WTC11 (cell line): Measurements from ENCODE around the gene PSMG4. TPM values are rescaled to one million over a fixed set of nuclear protein-coding genes. Genes with fewer than 3 reads are reported as not detected.

Source experiments
- ATAC-seq: fragments of 200-7000 bp; cut with Tn5 transposase; 2 replicates; pipeline ENCODE4 v1.10.0; 2021; ENCODE audit warnings: mild to moderate bottlenecking, moderate library complexity
- CTCF ChIA-PET: fragments of 300-600 bp; sonication (Branson Sonifier 250); formaldehyde crosslinking; loops from one replicate; lab custom pipeline; 2021; ENCODE audit warnings: antibody characterized with exemption; lab: Charles Lee
- POLR2A ChIA-PET: fragments of 350-600 bp; sonication (Branson Sonifier 250); formaldehyde crosslinking; loops from one replicate; lab custom pipeline; 2021; ENCODE audit warnings: antibody characterized with exemption; lab: Charles Lee
- DNase-seq: peaks from one replicate; pipeline ENCODE4 v3.0.0; 2021; ENCODE audit warnings: low spot score
- H3K27ac Mint-ChIP-seq: 2 replicates; pipeline ENCODE4 v1.8.0; 2021; ENCODE audit warnings: mixed read lengths
- H3K27me3 Mint-ChIP-seq: 2 replicates; pipeline ENCODE4 v1.8.0; 2021; ENCODE audit warnings: low read depth, mild to moderate bottlenecking, moderate library complexity, mixed read lengths
- H3K36me3 Mint-ChIP-seq: 2 replicates; pipeline ENCODE4 v1.8.0; 2021; ENCODE audit warnings: mixed read lengths
- H3K4me1 Mint-ChIP-seq: 2 replicates; pipeline ENCODE4 v1.8.0; 2022; ENCODE audit warnings: mixed read lengths
- H3K4me3 Mint-ChIP-seq: 2 replicates; pipeline ENCODE4 v1.8.0; 2021; ENCODE audit warnings: mild to moderate bottlenecking, moderate library complexity, mixed read lengths
- H3K9me3 Mint-ChIP-seq: 2 replicates; pipeline ENCODE4 v1.8.0; 2021; ENCODE audit warnings: mixed read lengths
- AR ChIP-seq: fragments of 250-450 bp; sonication (Bioruptor Pico); IDR thresholded peaks from 2 replicates; pipeline ENCODE4 v1.9.0; 2021; ENCODE audit warnings: mild to moderate bottlenecking
- CREB1 ChIP-seq: sonication (generic); formaldehyde crosslinking; IDR thresholded peaks from 2 replicates; pipeline ENCODE4 v1.8.0; 2023; ENCODE audit warnings: mild to moderate bottlenecking, missing genetic modification reagents
- CREM ChIP-seq: sonication (generic); formaldehyde crosslinking; IDR thresholded peaks from 2 replicates; pipeline ENCODE4 v1.8.1; 2022; ENCODE audit warnings: mild to moderate bottlenecking, missing genetic modification reagents, moderate library complexity
- CTCF ChIP-seq: fragments of 200-600 bp; IDR thresholded peaks from 2 replicates; pipeline ENCODE4 v1.8.0; 2022; ENCODE audit warnings: antibody characterized with exemption
- GRHL2 ChIP-seq: fragments of 250-450 bp; sonication (Bioruptor Pico); IDR thresholded peaks from 2 replicates; pipeline ENCODE4 v1.8.0; 2022; ENCODE audit warnings: mild to moderate bottlenecking, moderate library complexity; ENCODE audit not compliant: insufficient replicate concordance, severe bottlenecking
- MYBL2 ChIP-seq: sonication (generic); formaldehyde crosslinking; IDR thresholded peaks from 2 replicates; pipeline ENCODE4 v1.8.1; 2023; ENCODE audit warnings: mild to moderate bottlenecking, moderate library complexity, missing genetic modification reagents
- NFYB ChIP-seq: sonication (generic); formaldehyde crosslinking; conservative IDR thresholded peaks from 2 replicates; pipeline ENCODE4 v1.8.0; 2022; ENCODE audit warnings: low read depth, missing genetic modification reagents
- PRRX2 ChIP-seq: fragments of 250-450 bp; sonication (Bioruptor Pico); IDR thresholded peaks from 2 replicates; pipeline ENCODE4 v1.8.0; 2021; ENCODE audit warnings: mild to moderate bottlenecking
- USF2 ChIP-seq: sonication (generic); formaldehyde crosslinking; IDR thresholded peaks from 2 replicates; pipeline ENCODE4 v1.8.1; 2023; ENCODE audit warnings: mild to moderate bottlenecking, missing genetic modification reagents, moderate library complexity
- ZBTB21 ChIP-seq: sonication (generic); formaldehyde crosslinking; IDR thresholded peaks from 2 replicates; pipeline ENCODE4 v1.8.1; 2023; ENCODE audit warnings: mild to moderate bottlenecking, missing genetic modification reagents, borderline replicate concordance
- ZNF281 ChIP-seq: sonication (generic); formaldehyde crosslinking; IDR thresholded peaks from 2 replicates; pipeline ENCODE4 v1.8.0; 2023; ENCODE audit warnings: mild to moderate bottlenecking, missing genetic modification reagents
- ZNF425 ChIP-seq: fragments of 250-450 bp; sonication (Bioruptor Pico); conservative IDR thresholded peaks from 2 replicates; pipeline ENCODE4 v1.9.0; 2021; ENCODE audit warnings: mild to moderate bottlenecking
- total RNA-seq: library from RNA; stranded (reverse); gene quantifications from 3 replicates; pipeline ENCODE4 v1.2.3, GENCODE V29; 2021

Gene PSMG4
- total RNA-seq, 1 experiment from 2014 or later: 38.2 TPM

- H3K36me3 Mint-ChIP-seq: no peaks in the 10 kb centered on the region
- ChIA-PET POLR2A (no interaction called here), CTCF (interaction anchor here (0.6 to 5.5 kb wide), 7 partner anchors 9 to 112 kb away, joined by 3 to 66 read pairs (median 6); partner anchors contain the start of gene PSMG4)
- peaks cover 3% of the 10 kb centered on the region for H3K27me3 Mint-ChIP-seq
- H3K9me3 Mint-ChIP-seq: no peaks in the 10 kb centered on the region; the same call in 1 of the 2 replicates
- H3K4me1 Mint-ChIP-seq: peaks cover 23% of the 10 kb centered on the region
- ATAC-seq: peak; percentile 31
- TF ChIP-seq CREB1 (CRISPR knock-in tag): no peak
- no peak for TF ChIP-seq ZNF425 (CRISPR knock-in tag)
- TF ChIP-seq MYBL2 (CRISPR knock-in tag): no peak
- TF ChIP-seq CREM (CRISPR knock-in tag): no peak
- no peak for TF ChIP-seq USF2 (CRISPR knock-in tag)
- no peak for TF ChIP-seq ZBTB21 (CRISPR knock-in tag)
- no peak for TF ChIP-seq CTCF
- no peak for TF ChIP-seq AR (CRISPR knock-in tag)
- no peak for TF ChIP-seq ZNF281
- TF ChIP-seq GRHL2: no peak
- TF ChIP-seq NFYB (CRISPR knock-in tag): no peak
- no peak for TF ChIP-seq PRRX2 (CRISPR knock-in tag)
- no peak for DNase-seq
- H3K27ac Mint-ChIP-seq: no peak overlapping the region
- no peak overlapping the region for H3K4me3 Mint-ChIP-seq
These were observed 20.7 kb upstream of the PSMG4 start for GRCh38 chr6:3237761-3238662.
